AG08396 (cell line): Measurements from ENCODE around the gene RBM15.

Source experiments
- DNase-seq: peaks from one replicate; pipeline ENCODE4 v3.0.0; 2012; ENCODE audit warnings: low spot score, mixed read lengths

Gene RBM15, protein sequence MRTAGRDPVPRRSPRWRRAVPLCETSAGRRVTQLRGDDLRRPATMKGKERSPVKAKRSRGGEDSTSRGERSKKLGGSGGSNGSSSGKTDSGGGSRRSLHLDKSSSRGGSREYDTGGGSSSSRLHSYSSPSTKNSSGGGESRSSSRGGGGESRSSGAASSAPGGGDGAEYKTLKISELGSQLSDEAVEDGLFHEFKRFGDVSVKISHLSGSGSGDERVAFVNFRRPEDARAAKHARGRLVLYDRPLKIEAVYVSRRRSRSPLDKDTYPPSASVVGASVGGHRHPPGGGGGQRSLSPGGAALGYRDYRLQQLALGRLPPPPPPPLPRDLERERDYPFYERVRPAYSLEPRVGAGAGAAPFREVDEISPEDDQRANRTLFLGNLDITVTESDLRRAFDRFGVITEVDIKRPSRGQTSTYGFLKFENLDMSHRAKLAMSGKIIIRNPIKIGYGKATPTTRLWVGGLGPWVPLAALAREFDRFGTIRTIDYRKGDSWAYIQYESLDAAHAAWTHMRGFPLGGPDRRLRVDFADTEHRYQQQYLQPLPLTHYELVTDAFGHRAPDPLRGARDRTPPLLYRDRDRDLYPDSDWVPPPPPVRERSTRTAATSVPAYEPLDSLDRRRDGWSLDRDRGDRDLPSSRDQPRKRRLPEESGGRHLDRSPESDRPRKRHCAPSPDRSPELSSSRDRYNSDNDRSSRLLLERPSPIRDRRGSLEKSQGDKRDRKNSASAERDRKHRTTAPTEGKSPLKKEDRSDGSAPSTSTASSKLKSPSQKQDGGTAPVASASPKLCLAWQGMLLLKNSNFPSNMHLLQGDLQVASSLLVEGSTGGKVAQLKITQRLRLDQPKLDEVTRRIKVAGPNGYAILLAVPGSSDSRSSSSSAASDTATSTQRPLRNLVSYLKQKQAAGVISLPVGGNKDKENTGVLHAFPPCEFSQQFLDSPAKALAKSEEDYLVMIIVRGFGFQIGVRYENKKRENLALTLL

GRCh38 chr1:110338886-110339406 lies at the start of gene RBM15:
Gene RBM15, plus strand, starts transcription at chr1:110339377. Its CDS starts 29 bp downstream, at chr1:110339406.
- DNase-seq, result peak; percentile 96

- no peak for DNase-seq
Measured at GRCh38 chr1:110291241-110292030, 47.7 kb upstream of the RBM15 start.

- no peak for DNase-seq
Measured at GRCh38 chr1:110292031-110292741, 47.0 kb upstream of the RBM15 start.

DNA sequence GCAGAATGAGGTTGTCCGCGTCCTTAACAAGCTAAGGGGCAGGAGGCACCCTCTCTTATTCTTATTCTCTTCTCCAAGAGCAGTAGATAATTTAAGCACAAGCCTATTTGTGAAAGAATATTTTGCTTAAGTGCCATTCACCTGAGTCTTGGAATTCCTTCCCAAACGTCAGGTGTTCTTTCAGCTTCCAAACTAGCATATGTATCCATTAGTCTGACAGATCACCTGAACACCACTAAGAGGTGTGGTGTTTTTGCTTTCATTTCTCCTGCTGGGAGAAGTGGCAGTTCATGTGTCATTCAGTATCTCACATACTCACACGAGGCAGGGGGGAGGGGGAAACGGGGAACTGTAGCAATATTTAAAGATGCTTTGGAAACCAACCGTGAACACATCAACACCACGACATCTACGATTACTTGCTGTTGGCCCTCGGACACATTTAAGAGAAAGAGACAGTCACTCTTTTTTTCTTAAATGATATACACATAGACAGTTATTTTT lies 45.5 kb upstream of the RBM15 start:
- no peak for DNase-seq

DNA sequence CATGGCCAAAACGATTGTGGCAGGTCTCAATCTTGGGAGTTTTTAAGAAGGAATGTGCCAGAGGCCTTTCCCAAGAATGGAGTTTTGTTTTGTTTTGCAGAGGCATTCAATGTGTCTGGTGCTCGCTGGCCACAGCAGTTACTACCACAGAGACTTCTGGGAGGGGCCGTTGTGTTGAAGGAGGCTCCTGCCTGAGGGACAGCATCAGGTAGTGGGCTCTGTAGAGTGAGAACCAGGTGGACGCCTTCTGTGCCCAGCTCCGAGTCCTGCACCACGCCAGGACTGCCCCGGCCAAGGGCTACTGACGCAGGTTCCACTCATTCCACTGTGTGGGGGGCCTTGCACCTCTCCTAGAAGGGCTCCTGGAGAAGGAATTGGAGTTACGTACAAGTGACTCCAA lies 44.9 kb upstream of the RBM15 start:
- no peak for DNase-seq

DNA sequence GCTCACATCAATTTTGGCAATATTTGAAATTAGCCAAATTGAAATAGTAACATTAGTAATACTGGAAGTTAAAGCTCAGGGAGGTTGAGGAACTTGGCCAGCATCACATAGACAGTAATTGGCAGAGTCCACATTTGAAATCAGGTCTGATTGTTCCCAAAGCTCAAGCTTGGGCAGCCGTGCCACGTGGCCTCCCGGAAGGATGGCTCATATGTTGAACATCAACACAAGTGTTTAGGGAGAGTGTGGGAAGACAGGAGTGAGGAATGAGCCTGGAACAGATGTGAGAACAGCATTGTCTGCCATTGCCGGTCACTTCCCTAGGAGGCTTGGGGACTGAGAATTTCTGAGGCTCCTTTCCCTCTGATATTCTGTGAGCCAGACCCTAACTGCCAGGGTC lies 40.2 kb upstream of the RBM15 start:
- no peak for DNase-seq

DNA sequence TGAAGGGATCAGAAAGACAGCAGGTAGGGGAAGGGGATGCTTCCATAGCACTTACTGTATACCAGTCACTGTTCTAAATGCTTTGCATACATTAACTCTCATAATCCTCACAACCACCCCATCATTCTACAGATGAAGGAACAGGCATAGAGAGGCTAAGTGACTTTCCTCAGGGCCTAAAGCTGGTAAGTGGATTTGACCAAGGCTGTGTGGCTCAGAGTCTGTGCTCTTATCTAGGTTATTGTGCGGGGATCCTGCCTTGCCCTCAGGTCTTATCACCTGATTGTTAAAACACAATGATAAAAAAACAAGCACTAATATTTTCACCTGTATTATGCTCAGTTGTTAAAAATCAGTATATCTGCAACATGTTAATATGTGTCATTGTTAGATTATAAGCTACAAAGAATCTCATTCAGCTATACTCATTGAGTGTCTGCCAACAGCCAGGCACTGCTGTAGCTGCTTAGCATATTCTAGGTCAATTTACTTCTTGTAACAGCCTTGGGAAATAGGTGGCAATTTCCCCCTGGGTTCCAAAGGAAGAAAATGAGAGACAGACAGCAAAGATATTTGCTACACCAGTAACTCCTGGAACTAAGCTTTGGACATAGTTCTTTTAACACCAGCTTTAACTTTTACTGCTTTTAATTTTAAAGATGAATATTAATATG lies 38.6 kb upstream of the RBM15 start:
- no peak for DNase-seq

- DNase-seq, result no peak
Measured at GRCh38 chr1:110302836-110303235, 36.3 kb upstream of the RBM15 start.

DNA sequence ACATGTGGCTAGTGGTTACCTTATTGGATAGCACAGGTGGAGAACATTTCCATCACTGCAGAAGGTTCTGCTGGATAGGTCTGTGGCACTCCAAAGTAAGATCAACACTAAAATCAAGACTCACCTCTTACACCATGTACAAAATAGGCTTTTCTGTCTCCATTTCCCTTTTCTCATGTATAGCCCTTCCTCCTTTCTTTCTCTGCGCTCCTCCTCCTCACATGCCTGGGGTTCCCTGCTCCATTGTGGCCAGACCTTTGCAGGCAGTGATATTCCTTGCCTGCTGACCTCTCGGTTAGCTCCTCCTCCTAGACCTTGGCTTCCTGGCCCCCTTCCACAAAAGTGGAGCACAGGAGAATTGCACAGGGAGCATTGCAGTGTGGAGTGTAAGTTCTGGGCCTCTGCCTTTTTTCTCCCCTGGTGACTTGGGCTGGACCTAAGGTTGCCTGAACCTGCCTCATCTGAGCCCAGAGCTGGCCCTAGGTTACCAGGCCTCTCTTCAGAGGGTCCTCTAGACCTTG lies 33.2 kb upstream of the RBM15 start:
- DNase-seq, result no peak

GRCh38 chr1:110307239-110307974 lies 31.8 kb upstream of the RBM15 start:
- no peak for DNase-seq

DNA sequence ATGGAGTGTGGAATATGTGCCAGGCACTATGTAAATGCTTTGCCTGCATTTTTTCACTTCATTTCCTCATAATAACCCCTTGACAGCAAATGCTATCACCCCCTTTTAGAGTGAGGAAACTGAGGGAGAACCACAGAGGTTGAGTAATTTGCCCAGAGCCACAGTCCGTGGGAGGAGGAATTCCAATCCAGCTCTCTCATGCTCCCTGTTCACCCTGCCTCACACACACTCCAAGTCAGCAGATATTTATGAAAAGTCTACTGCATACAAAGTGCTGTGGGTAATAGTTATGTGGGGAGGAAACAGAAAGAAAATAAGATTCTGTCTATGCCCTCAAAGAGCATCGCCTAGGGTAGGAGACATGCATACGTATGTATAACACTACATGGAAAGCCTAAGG lies 30.9 kb upstream of the RBM15 start:
- peak; percentile 58 for DNase-seq

GRCh38 chr1:110309139-110309538 lies 30.0 kb upstream of the RBM15 start:
- DNase-seq, result no peak

DNA sequence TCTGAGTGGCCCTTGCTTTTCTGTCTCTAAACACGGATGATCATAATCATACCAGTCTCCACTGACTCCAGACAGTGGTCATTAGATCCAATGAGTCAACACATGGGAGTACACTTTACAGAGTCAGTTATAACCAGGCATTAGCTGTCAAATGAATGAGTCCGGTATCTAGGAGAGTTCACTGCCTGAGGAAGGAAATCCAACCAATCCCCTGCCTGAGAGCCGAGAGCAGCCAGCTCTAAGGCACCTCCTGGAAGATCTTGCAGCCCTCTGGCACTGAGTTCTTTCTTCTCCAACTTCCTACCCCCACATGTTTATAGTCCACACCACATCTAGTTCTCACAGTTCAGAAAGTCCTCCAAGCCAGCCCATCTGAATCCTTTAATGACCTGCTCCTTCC lies 29.4 kb upstream of the RBM15 start:
- peak; percentile 62 for DNase-seq

- no peak for DNase-seq
Measured at GRCh38 chr1:110310300-110310699, 28.9 kb upstream of the RBM15 start.

DNA sequence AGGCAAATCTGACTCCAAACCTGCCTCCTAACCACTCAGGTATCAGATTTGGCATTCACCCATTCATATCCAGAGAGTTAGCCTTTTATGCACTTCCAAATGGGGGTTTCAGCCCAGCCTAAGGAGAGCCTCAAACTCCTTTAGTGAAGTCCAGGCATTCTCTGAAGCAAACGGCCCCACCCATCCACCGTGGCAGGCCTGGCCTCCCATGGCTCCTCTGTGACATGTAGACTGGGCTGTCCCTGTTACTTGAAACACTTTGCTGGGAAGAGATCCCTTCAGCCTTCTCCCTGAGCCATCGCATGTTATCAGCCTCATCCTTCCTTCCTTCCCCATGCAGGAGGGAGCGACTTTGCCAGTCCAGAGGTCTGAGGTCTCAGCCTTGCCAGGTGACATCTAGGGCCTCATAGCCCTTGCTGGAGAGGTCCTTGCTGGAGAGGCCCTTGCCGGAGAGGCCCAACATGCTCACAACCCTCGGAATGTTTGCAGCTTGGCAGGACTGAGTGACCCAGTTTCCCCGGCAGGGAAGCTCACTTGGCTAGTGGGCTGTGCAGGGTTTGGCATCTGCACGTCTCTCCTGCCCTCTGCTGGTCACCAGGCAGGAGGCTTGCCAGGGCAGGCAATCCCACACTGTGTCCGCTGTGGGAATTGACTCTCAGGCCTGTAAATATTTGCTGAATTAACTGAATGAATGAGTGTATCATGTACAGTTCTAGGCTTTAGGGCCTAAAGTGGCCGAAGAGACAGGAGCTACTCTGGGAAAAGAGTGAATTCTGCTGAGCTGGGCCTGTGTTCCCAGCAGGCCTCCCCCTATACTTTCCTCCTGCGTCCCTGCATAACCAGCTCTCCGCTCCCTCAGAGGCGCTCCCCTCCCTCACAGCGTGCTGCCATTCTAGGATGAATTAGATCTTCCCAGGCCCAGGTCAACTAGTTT lies 26.7 kb upstream of the RBM15 start:
- DNase-seq, result peak; percentile 82

DNA sequence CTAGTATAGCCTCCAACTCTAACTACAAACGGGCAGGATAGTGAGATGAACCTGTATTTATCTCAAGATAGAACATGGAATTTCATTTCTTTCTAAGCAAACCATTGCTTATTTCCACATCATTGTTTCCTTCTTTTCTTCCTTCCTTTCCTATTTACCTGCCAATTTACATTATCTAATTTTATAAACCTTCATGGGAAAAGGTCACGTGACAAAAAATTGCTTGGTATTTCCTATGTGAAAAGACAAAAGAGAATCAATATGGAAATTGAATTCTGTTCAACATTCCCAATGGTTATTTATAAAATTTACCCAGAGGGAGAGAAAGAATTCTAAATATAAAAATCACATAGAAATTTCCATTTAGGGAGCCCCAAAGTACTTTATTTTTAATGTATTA lies 22.4 kb upstream of the RBM15 start:
- no peak for DNase-seq

GRCh38 chr1:110318046-110318445 lies 21.1 kb upstream of the RBM15 start:
- no peak for DNase-seq
